Cardiac muscle cell (in vitro differentiated cells and primary cell): ENCODE data around the gene TRIP12. TPM values are rescaled to one million over a fixed set of nuclear protein-coding genes. Genes with fewer than 3 reads are reported as not detected.
"Not testable (repeated sequence)": the region's sequence is repeated elsewhere in the genome, so short reads cannot be mapped to it uniquely, and the experiment has no call there.

Source experiments
- DNase-seq, 2 donors: peaks; one replicate each; pipeline versions ENCODE4 v3.0.0 to v3.0.0-alpha.2; 2010 to 2017; ENCODE audit warnings: low read depth in 1 of 2, low spot score in 1 of 2
- H3K27ac ChIP-seq: fragments of 200-600 bp; sonication (generic); 2 replicates; pipeline ENCODE4 v1.5.1; 2016
- H3K27me3 ChIP-seq: fragments of 200-600 bp; sonication (generic); 2 replicates; pipeline ENCODE4 v1.6.0; 2016; ENCODE audit warnings: control low read depth
- H3K36me3 ChIP-seq: fragments of 200-600 bp; sonication (generic); 2 replicates; pipeline ENCODE4 v1.5.1; 2016; ENCODE audit warnings: control low read depth
- H3K4me1 ChIP-seq: fragments of 200-600 bp; sonication (generic); 2 replicates; pipeline ENCODE4 v1.8.1; 2017; ENCODE audit warnings: low read depth, mild to moderate bottlenecking, mixed run types
- H3K4me3 ChIP-seq: fragments of 200-600 bp; sonication (generic); 2 replicates; pipeline ENCODE4 v1.5.1; 2016; ENCODE audit warnings: mild to moderate bottlenecking
- H3K9me3 ChIP-seq: fragments of 200-600 bp; sonication (generic); 2 replicates; pipeline ENCODE4 v1.5.1; 2017; ENCODE audit warnings: low read depth, mild to moderate bottlenecking, control low read depth
- polyA plus RNA-seq: library from polyadenylated mRNA; unstranded; fragments of >200 nt; fragmentation: Nextera tagmentation; extraction: Ambion mirVana; gene quantifications from 2 replicates; pipeline ENCODE4 v1.2.1, GENCODE V29; 2016
- total RNA-seq: library from RNA; depleted of rRNA; stranded (reverse); fragments of >200 nt; gene quantifications from 2 replicates; pipeline ENCODE4 v1.2.3, GENCODE V29; 2016
- TF ChIP-seq, protein P1 (sequence below): IDR thresholded peaks from 2 replicates; pipeline ENCODE4 v1.5.1; 2012; ENCODE audit warnings: low read depth, mild to moderate bottlenecking, low read length

TRIP12 gene
- total and polyA plus RNA-seq, 2 experiments from 2014 or later = 57.5 to 190 TPM

DNA sequence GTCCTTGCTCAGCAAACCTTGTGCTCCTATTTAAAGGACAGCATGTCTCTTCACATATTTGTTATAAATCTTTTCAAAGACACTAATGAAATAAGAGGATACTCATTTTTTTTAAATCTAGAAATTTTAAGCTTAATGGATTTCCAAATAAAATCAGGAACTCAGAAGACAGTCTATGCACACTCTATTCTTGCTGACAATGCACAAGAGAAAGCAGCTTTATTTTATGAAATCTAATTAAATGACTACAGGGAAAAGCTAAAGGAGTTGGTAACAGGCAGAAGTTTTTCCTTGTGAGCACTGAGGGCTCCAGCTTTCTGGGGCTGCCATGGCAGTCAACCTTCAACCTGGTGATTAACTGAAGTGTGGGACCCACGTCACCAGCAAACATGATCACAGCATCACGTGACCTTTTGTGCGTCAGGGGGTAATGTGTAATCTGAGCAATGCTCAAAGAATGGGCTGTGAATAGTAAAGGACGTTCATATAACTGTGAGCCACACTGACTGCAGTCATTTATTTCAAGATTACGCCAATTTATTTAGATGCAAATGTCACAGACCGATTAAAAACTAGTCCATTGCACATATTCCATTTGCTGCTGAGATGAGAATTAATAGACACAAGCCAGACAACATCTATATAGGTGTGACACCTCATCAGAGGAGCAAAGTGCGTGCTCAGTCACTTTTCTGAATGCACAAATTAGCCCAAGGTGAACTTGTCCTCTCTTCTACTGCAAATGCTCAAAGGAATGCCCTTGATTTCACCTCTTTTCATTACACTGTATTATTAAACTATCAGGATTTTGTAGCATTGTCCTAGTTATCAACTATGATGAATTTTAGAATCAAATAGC lies 195.9 kb downstream of the TRIP12 start:
- TF ChIP-seq, protein P1, sequence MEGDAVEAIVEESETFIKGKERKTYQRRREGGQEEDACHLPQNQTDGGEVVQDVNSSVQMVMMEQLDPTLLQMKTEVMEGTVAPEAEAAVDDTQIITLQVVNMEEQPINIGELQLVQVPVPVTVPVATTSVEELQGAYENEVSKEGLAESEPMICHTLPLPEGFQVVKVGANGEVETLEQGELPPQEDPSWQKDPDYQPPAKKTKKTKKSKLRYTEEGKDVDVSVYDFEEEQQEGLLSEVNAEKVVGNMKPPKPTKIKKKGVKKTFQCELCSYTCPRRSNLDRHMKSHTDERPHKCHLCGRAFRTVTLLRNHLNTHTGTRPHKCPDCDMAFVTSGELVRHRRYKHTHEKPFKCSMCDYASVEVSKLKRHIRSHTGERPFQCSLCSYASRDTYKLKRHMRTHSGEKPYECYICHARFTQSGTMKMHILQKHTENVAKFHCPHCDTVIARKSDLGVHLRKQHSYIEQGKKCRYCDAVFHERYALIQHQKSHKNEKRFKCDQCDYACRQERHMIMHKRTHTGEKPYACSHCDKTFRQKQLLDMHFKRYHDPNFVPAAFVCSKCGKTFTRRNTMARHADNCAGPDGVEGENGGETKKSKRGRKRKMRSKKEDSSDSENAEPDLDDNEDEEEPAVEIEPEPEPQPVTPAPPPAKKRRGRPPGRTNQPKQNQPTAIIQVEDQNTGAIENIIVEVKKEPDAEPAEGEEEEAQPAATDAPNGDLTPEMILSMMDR = no peak
- no peak overlapping the region for H3K4me3 ChIP-seq
- DNase-seq = peak in 1 of 2 donors; percentile 64
- H3K27ac ChIP-seq = no peak overlapping the region
- no peaks in the 10 kb centered on the region for H3K36me3 ChIP-seq
- H3K9me3 ChIP-seq = no peaks in the 10 kb centered on the region
- peaks cover 13% of the 10 kb centered on the region for H3K27me3 ChIP-seq
- no peaks in the 10 kb centered on the region for H3K4me1 ChIP-seq

DNA sequence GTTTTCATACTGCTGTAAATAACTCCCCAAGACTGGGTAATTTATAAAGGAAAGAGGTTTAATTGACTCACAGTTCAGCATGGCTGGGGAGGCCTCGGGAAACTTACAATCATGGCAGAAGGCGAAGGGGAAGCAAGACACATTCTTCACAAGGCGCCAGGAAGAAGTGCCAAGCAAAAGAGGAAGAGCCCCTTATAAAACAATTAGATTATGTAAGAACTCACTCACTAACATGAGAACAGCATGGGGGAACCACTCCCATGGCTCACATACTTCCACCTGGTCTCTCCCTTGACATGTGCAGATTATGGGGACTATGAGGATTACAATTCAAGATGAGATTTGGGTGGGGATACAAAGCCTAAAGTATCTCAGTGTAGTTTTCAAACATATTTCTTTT lies 198.6 kb downstream of the TRIP12 start:
- not testable (repeated sequence) for H3K27ac ChIP-seq, H3K4me3 ChIP-seq, H3K9me3 ChIP-seq, DNase-seq, H3K4me1 ChIP-seq, H3K36me3 ChIP-seq
- H3K27me3 ChIP-seq = peaks cover 35% of the 10 kb centered on the region

DNA sequence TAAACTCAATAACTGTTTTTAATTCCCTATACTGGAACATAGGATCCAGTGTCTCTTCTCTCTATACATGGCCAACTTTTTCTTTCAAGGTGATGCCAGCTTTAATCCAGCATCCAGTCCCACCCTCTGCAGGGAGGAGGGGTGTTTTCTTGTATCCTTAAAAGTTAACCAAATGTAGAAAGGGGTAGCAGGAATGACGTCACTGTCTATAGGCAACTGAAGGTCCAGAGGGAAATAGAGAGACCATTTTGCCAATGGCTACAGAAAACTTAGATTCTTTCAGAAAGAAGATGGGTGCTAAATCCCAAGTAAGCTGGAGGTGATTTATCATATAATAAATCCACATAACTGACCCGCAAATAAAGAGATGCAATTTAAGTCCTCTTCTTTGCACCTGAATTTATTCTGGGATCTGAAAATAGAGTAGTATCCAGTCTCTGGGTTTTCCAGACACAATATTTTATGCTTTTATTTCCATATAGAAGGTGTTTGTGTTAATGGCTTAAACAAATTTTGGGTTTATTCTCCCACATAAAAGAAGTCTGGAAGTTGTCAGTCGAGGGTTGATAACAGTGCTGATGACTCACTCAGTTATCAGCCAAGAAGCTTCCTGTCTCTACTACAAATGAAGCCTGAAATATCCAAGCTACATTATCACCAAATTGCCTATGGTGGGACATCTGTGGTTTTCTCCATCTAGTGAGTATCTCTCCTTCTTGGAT lies 201.7 kb downstream of the TRIP12 start:
- peaks cover 66% of the 10 kb centered on the region for H3K27me3 ChIP-seq
- no peaks in the 10 kb centered on the region for H3K4me1 ChIP-seq
- TF ChIP-seq, protein P1 = no peak
- DNase-seq = peak in 1 of 2 donors; percentile 21
- no peak overlapping the region for H3K27ac ChIP-seq
- H3K36me3 ChIP-seq = no peaks in the 10 kb centered on the region
- no peaks in the 10 kb centered on the region for H3K9me3 ChIP-seq
- H3K4me3 ChIP-seq = no peak overlapping the region

DNA sequence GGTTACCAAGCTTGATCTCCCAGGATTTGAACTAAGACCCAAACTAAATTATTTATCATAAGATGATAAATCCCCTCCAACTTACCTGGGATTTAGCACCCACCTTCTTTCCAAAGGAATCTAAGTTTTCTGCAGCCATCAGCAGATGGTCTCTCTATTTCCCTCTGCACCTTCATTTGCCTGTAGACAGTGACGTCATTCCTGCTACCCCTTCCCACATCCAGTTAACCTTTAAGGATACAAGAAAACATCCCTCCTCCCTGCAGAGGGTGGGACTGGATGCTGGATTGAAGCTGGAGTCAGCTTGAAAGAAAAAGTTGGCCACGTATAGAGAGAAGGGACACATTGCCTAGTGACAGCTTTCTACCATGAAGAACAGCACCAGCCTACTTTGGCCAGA lies 203.8 kb downstream of the TRIP12 start:
- DNase-seq = no peak
- Histone ChIP-seq H3K36me3 (no peaks in the 10 kb centered on the region), H3K4me3 (no peak overlapping the region), H3K27me3 (peaks cover 73% of the 10 kb centered on the region), H3K4me1 (peaks cover 5% of the 10 kb centered on the region), H3K9me3 (no peaks in the 10 kb centered on the region), H3K27ac (no peak overlapping the region)
- TF ChIP-seq, protein P1 = no peak

DNA sequence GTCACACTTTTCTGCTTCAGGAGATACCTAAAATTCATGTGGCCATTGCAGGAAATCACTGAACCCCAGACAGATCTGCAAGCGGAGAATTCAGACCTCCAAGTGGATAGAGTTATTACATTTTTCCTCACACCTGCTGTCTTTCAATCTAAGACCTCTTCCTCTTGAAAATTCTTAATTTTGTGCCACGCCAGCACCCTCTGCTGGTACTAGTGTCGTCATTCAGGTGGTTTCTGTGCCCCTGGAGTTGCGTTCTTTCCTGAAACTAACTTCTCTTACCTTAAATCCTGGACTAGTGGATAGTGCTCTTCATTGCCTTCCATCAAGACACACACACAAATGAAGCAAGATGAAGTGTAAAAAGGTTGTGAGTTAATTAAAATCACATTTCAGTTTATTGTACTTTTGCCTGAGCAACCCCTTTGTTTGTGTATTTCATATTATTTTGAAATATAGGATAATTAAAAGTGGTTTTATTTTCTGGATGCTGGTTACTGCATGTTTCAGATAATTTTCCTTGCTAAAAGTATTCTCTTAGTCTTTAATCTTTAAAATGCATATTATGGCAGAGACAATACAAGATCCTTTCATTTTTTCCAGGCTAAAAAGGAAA lies 205.8 kb downstream of the TRIP12 start:
- Histone ChIP-seq H3K36me3 (no peaks in the 10 kb centered on the region), H3K9me3 (no peaks in the 10 kb centered on the region), H3K4me1 (peaks cover 5% of the 10 kb centered on the region), H3K27ac (no peak overlapping the region), H3K4me3 (no peak overlapping the region), H3K27me3 (peaks cover 93% of the 10 kb centered on the region)
- DNase-seq = peak; percentile 3 to 23
- TF ChIP-seq, protein P1 = peak; percentile 47
